WTC11 (cell line): ENCODE measurements around the gene OPCML.

Experiments
- CREM ChIP-seq: sonication (generic); formaldehyde crosslinking; IDR thresholded peaks from 2 replicates; pipeline ENCODE4 v1.8.1; 2022; ENCODE audit warnings: mild to moderate bottlenecking, missing genetic modification reagents, moderate library complexity
- FOXP4 ChIP-seq: sonication (generic); formaldehyde crosslinking; IDR thresholded peaks from 2 replicates; pipeline ENCODE4 v1.8.0; 2022; ENCODE audit warnings: mild to moderate bottlenecking, missing genetic modification reagents
- GTF2I ChIP-seq: fragments of 250-450 bp; sonication (Bioruptor Pico); conservative IDR thresholded peaks from 2 replicates; pipeline ENCODE4 v1.4.0; 2021; ENCODE audit warnings: mild to moderate bottlenecking
- JUN ChIP-seq: sonication (generic); formaldehyde crosslinking; IDR thresholded peaks from 2 replicates; pipeline ENCODE4 v1.8.0; 2023; ENCODE audit warnings: mild to moderate bottlenecking, missing genetic modification reagents
- NR2C2 ChIP-seq: sonication (generic); formaldehyde crosslinking; IDR thresholded peaks from 2 replicates; pipeline ENCODE4 v1.8.0; 2022; ENCODE audit warnings: mild to moderate bottlenecking, missing genetic modification reagents
- SP1 ChIP-seq: sonication (generic); formaldehyde crosslinking; conservative IDR thresholded peaks from 2 replicates; pipeline ENCODE4 v1.8.1; 2022; ENCODE audit warnings: missing genetic modification reagents
- TP53 ChIP-seq: sonication (generic); formaldehyde crosslinking; IDR thresholded peaks from 2 replicates; pipeline ENCODE4 v1.8.1; 2023; ENCODE audit warnings: mild to moderate bottlenecking, missing genetic modification reagents
- USF2 ChIP-seq: sonication (generic); formaldehyde crosslinking; IDR thresholded peaks from 2 replicates; pipeline ENCODE4 v1.8.1; 2023; ENCODE audit warnings: mild to moderate bottlenecking, missing genetic modification reagents, moderate library complexity
- ZNF121 ChIP-seq: sonication (generic); formaldehyde crosslinking; IDR thresholded peaks from 2 replicates; pipeline ENCODE4 v1.8.0; 2023; ENCODE audit warnings: missing genetic modification reagents
- TF ChIP-seq, protein P1 (sequence below): fragments of 200-600 bp; IDR thresholded peaks from 2 replicates; pipeline ENCODE4 v1.8.0; 2022; ENCODE audit warnings: antibody characterized with exemption
- TF ChIP-seq, protein P2 (sequence below): fragments of 250-450 bp; sonication (Bioruptor Pico); IDR thresholded peaks from 2 replicates; pipeline ENCODE4 v1.9.0; 2021; ENCODE audit warnings: moderate library complexity, mild to moderate bottlenecking, inconsistent platforms, borderline replicate concordance

GRCh38 chr11:132785878-132786277, 746.4 kb downstream of the OPCML start:
- TF ChIP-seq, protein P1, sequence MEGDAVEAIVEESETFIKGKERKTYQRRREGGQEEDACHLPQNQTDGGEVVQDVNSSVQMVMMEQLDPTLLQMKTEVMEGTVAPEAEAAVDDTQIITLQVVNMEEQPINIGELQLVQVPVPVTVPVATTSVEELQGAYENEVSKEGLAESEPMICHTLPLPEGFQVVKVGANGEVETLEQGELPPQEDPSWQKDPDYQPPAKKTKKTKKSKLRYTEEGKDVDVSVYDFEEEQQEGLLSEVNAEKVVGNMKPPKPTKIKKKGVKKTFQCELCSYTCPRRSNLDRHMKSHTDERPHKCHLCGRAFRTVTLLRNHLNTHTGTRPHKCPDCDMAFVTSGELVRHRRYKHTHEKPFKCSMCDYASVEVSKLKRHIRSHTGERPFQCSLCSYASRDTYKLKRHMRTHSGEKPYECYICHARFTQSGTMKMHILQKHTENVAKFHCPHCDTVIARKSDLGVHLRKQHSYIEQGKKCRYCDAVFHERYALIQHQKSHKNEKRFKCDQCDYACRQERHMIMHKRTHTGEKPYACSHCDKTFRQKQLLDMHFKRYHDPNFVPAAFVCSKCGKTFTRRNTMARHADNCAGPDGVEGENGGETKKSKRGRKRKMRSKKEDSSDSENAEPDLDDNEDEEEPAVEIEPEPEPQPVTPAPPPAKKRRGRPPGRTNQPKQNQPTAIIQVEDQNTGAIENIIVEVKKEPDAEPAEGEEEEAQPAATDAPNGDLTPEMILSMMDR = no peak
- TF ChIP-seq NR2C2 = no peak
- no peak for TF ChIP-seq ZNF121 (CRISPR knock-in tag)
- no peak for TF ChIP-seq USF2 (CRISPR knock-in tag)
- no peak for TF ChIP-seq TP53
- no peak for TF ChIP-seq FOXP4
- no peak for TF ChIP-seq JUN (CRISPR knock-in tag)
- no peak for TF ChIP-seq GTF2I (CRISPR knock-in tag)
- no peak for TF ChIP-seq SP1 (CRISPR knock-in tag)
- no peak for TF ChIP-seq CREM (CRISPR knock-in tag)
- TF ChIP-seq, protein P2, sequence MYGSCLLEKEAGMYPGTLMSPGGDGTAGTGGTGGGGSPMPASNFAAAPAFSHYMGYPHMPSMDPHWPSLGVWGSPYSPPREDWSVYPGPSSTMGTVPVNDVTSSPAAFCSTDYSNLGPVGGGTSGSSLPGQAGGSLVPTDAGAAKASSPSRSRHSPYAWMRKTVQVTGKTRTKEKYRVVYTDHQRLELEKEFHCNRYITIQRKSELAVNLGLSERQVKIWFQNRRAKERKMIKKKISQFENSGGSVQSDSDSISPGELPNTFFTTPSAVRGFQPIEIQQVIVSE (CRISPR knock-in tag) = no peak
